ENCODE data around the gene PCSK5. TPM values are rescaled to one million over a fixed set of nuclear protein-coding genes. Genes with fewer than 3 reads are reported as not detected.

The PCSK5 gene
- total RNA-seq, 2 donors from 2014 or later, result 2.5 to 3.5 TPM

- TF ChIP-seq CTCF (conservative IDR thresholded peaks at IDR 0.05), result no peak
- no peak for DNase-seq
- Histone ChIP-seq H3K4me3 (ENCODE audit: low read length) (no peak overlapping the region), H3K9me3 (ENCODE audit: control insufficient read depth, low read length) (no peaks in the 10 kb centered on the region), H3K36me3 (ENCODE audit: control insufficient read depth, insufficient read depth, low read length) (no peaks in the 10 kb centered on the region), H3K27ac (ENCODE audit: low read depth, low read length) (no peak overlapping the region), H3K4me1 (ENCODE audit: control insufficient read depth, insufficient read depth, low read length) (peaks cover 2% of the 10 kb centered on the region), H3K9ac (ENCODE audit: extremely low read depth, low read length, poor library complexity, severe bottlenecking) (no peak overlapping the region), H3K27me3 (ENCODE audit: control insufficient read depth, insufficient read depth, low read length, poor library complexity, severe bottlenecking) (peaks cover 4% of the 10 kb centered on the region)
- Mint-ChIP-seq H3K4me1 (peaks cover 7% of the 10 kb centered on the region), H3K27ac (no peak overlapping the region), H3K36me3 (ENCODE audit: low read depth) (no peaks in the 10 kb centered on the region), H3K27me3 (ENCODE audit: insufficient read depth) (peaks cover 3% of the 10 kb centered on the region), H3K4me3 (no peak overlapping the region), H3K9me3 (no peaks in the 10 kb centered on the region)
- 63 to 81% methylated on average over 2 to 5 of the region's 5 CpGs for WGBS, 2 experiments (ENCODE audit: insufficient coverage in 1 of 2, insufficient read length in 1 of 2)
Measured at GRCh38 chr9:76151267-76151666, 260.8 kb downstream of the PCSK5 start.

- H3K27ac Mint-ChIP-seq, result no peak overlapping the region
- DNase-seq, result no peak
Measured at GRCh38 chr9:76153339-76153738, 262.9 kb downstream of the PCSK5 start.

GRCh38 chr9:76153902-76154629 is 263.6 kb downstream of the PCSK5 start:
- peaks cover 17% of the 10 kb centered on the region for H3K4me1 Mint-ChIP-seq
- peaks cover 17% of the 10 kb centered on the region for H3K27me3 ChIP-seq (ENCODE audit: control insufficient read depth, insufficient read depth, low read length, poor library complexity, severe bottlenecking)
- no peak overlapping the region for H3K27ac Mint-ChIP-seq
- H3K9ac ChIP-seq (ENCODE audit: extremely low read depth, low read length, poor library complexity, severe bottlenecking), result no peak overlapping the region
- peaks cover 11% of the 10 kb centered on the region for H3K27me3 Mint-ChIP-seq (ENCODE audit: insufficient read depth)
- peaks cover 11% of the 10 kb centered on the region for H3K4me1 ChIP-seq (ENCODE audit: control insufficient read depth, insufficient read depth, low read length)
- DNase-seq, result no peak
- no peak overlapping the region for H3K27ac ChIP-seq (ENCODE audit: low read depth, low read length)
- no peak for TF ChIP-seq CTCF (conservative IDR thresholded peaks at IDR 0.05)
- no peaks in the 10 kb centered on the region for H3K36me3 Mint-ChIP-seq (ENCODE audit: low read depth)
- no peaks in the 10 kb centered on the region for H3K36me3 ChIP-seq (ENCODE audit: control insufficient read depth, insufficient read depth, low read length)
- no peak overlapping the region for H3K4me3 ChIP-seq (ENCODE audit: low read length)
- H3K9me3 Mint-ChIP-seq, result no peaks in the 10 kb centered on the region
- H3K9me3 ChIP-seq (ENCODE audit: control insufficient read depth, low read length), result no peaks in the 10 kb centered on the region
- 88 to 93% methylated on average over 3 to 8 of the region's 8 CpGs for WGBS, 2 experiments (ENCODE audit: insufficient coverage in 1 of 2, insufficient read length in 1 of 2)
- H3K4me3 Mint-ChIP-seq, result no peak overlapping the region

More at GRCh38 chr9:76153339-76153738, 262.9 kb downstream of the PCSK5 start:
- no peak overlapping the region for H3K4me3 ChIP-seq (ENCODE audit: low read length)
- Mint-ChIP-seq H3K9me3 (no peaks in the 10 kb centered on the region), H3K36me3 (ENCODE audit: low read depth) (no peaks in the 10 kb centered on the region), H3K4me3 (no peak overlapping the region), H3K4me1 (peaks cover 10% of the 10 kb centered on the region), H3K27me3 (ENCODE audit: insufficient read depth) (peaks cover 11% of the 10 kb centered on the region)
- H3K9ac ChIP-seq (ENCODE audit: extremely low read depth, low read length, poor library complexity, severe bottlenecking), result no peak overlapping the region
- WGBS, 2 experiments (ENCODE audit: insufficient coverage in 1 of 2, insufficient read length in 1 of 2), result 92 to 100% methylated on average over 4 to 6 of the region's 6 CpGs
- peaks cover 17% of the 10 kb centered on the region for H3K27me3 ChIP-seq (ENCODE audit: control insufficient read depth, insufficient read depth, low read length, poor library complexity, severe bottlenecking)
- no peaks in the 10 kb centered on the region for H3K9me3 ChIP-seq (ENCODE audit: control insufficient read depth, low read length)
- no peak overlapping the region for H3K27ac ChIP-seq (ENCODE audit: low read depth, low read length)
- H3K4me1 ChIP-seq (ENCODE audit: control insufficient read depth, insufficient read depth, low read length), result peaks cover 4% of the 10 kb centered on the region
- H3K36me3 ChIP-seq (ENCODE audit: control insufficient read depth, insufficient read depth, low read length), result no peaks in the 10 kb centered on the region
- no peak for TF ChIP-seq CTCF (conservative IDR thresholded peaks at IDR 0.05)

All from endodermal cell (in vitro differentiated cells).